ENCODE data around the gene GPR153.

GRCh38 chr1:6300342-6301048 is 39.6 kb upstream of the GPR153 start:
- no peak for TF ChIP-seq CTCF (IDR thresholded peaks at IDR 0.05 in 8 of 11, conservative IDR thresholded peaks at IDR 0.05 in 3 of 11)
- no peak for TF ChIP-seq POLR2A (IDR thresholded peaks at IDR 0.05)
